AG04450 (cell line): Measurements from ENCODE around the gene PRR33. TPM values are rescaled to one million over a fixed set of nuclear protein-coding genes. Genes with fewer than 3 reads are reported as not detected.

Experiments
- CTCF ChIA-PET: fragments of 300-600, 350-600 bp; formaldehyde crosslinking; extraction: SDS; loops from one replicate; lab custom pipeline; 2022; ENCODE audit warnings: antibody characterized with exemption, inconsistent platforms; lab: Charles Lee
- POLR2A ChIA-PET: fragments of 350-600 bp; formaldehyde crosslinking; extraction: SDS; loops from one replicate; lab custom pipeline; 2021; ENCODE audit warnings: antibody characterized with exemption, inconsistent platforms; lab: Yijun Ruan, JAX
- DNase-seq: peaks from one replicate; pipeline ENCODE4 v3.0.0-alpha.2; 2011; ENCODE audit warnings: low read depth, low spot score
- H3K27ac ChIP-seq: one replicate; pipeline ENCODE4 v1.5.1; 2012; ENCODE audit warnings: low read depth, low read length, control low read depth
- H3K27me3 ChIP-seq: one replicate; pipeline ENCODE4 v1.6.0; 2012; ENCODE audit warnings: low read length; ENCODE audit not compliant: control insufficient read depth, insufficient read depth
- H3K4me3 ChIP-seq: 2 replicates; pipeline ENCODE4 v1.5.1; 2011; ENCODE audit warnings: mild to moderate bottlenecking, low read depth, low read length, control low read depth
- H3K9me3 ChIP-seq: 2 replicates; pipeline ENCODE4 v1.5.1; 2012; ENCODE audit warnings: low read length; ENCODE audit not compliant: control insufficient read depth, insufficient read depth
- CTCF ChIP-seq: IDR thresholded peaks from 2 replicates; pipeline ENCODE4 v1.5.1; 2011; ENCODE audit warnings: low read depth, low read length, control low read depth, inconsistent platforms
- polyA plus RNA-seq: library from polyadenylated mRNA; depleted of rRNA; stranded (reverse); fragments of >200 nt; gene quantifications from 2 replicates; pipeline ENCODE4 v1.2.3, GENCODE V29; 2011

PRR33 gene
- polyA plus RNA-seq, 1 experiment, result not detected

GRCh38 chr11:1918436-1919315 is 27.0 kb upstream of the PRR33 start:
- no peak overlapping the region for H3K4me3 ChIP-seq
- H3K9me3 ChIP-seq, result no peaks in the 10 kb centered on the region; the same call in 1 of the 2 replicates
- CTCF ChIA-PET, result interaction anchor here (1.3 kb wide), 1 partner anchor 36 kb away, joined by 5 read pairs; no protein-coding TSS in a partner anchor
- no peak overlapping the region for H3K27ac ChIP-seq
- peaks cover 19% of the 10 kb centered on the region for H3K27me3 ChIP-seq
- POLR2A ChIA-PET, result no interaction called here
- no peak for TF ChIP-seq CTCF
- DNase-seq, result no peak

DNA sequence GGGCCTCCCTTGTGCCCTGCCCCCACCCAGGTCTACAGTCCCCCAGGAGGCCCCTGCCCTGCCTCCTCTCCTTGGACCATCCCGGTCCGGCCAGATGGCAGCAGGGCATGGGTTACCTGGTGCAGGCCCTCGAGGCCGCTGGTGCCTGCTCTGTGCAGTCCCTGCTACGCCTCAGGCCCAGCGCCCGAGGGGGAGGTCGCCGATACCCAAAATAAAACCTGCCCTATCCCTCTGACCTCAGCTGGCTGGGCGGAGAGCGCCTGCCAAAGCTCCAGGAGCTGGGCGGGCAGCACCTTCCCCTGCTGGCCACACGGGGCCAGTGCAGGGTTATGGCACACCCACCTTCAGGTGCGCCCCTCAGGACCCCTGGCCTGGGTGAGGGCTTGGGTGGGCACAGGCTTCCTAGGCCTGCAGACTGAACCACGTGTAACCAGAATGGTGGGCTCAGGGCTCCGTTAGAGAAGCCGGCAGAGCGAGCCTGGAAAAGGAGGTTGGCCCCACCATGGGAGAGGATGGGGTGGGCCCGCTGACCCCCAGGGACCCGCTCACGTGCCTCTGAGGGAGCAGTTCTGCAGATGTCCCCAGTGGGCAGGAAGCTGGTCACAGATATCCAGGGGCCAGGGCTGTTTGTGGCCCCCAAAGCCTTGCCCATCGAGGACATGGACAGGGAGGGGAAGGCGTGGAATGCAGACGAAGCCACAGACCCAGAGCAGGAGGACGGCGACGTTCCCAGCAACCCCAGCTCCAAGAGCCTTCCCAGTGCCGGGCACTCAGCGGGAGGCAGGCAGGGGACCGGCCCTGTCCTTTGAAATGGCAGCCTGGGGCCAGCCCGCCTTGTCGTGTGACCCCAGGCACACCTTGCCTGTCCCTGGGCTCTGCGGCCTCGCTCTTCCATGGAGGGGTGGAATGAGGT is 26.1 kb upstream of the PRR33 start:
- DNase-seq, result no peak
- no peak overlapping the region for H3K27ac ChIP-seq

DNA sequence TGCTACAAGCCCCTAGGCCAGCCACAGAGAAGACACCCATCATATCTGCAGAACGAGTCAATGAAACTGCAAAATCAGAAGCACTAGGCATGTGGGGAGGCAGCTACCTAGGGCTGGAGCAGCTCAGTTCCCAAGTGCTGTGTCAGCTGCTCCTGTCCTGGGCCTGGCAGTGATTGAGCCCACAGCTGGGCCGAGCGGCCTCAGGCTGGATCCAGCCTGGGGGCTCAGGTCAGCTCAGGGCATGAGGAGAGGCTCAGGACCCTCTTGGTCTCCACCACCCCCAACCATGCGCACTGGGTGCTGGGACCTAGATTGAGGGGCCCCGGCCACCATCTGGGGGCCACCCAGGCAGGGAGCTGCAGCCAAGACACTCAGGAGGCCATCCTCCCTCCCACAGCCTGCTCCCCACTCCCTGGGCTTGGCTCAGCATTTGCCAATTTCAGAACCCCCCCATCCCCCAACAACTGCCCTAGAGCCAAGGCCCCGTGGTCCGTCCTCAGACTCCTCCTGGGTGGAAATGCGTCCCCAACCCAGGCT is 25.4 kb upstream of the PRR33 start:
- Histone ChIP-seq H3K9me3 (no peaks in the 10 kb centered on the region; the same call in 1 of the 2 replicates), H3K4me3 (no peak overlapping the region), H3K27ac (no peak overlapping the region), H3K27me3 (peaks cover 14% of the 10 kb centered on the region)
- DNase-seq, result no peak
- no peak for TF ChIP-seq CTCF
- ChIA-PET POLR2A (no interaction called here), CTCF (interaction anchor here (0.6 kb wide), 1 partner anchor 25 kb away, joined by 4 read pairs; no protein-coding TSS in a partner anchor)

More for the DNA sequence above, 26.1 kb upstream of the PRR33 start:
- Histone ChIP-seq H3K27me3 (peaks cover 17% of the 10 kb centered on the region), H3K4me3 (no peak overlapping the region), H3K9me3 (no peaks in the 10 kb centered on the region; the same call in 1 of the 2 replicates)
- ChIA-PET POLR2A (no interaction called here), CTCF (no interaction called here)
- TF ChIP-seq CTCF, result peak; percentile 20; the same call in 1 of the 2 replicates

- no peaks in the 10 kb centered on the region; the same call in 1 of the 2 replicates for H3K9me3 ChIP-seq
- TF ChIP-seq CTCF, result no peak
- H3K27me3 ChIP-seq, result peaks cover 9% of the 10 kb centered on the region
- ChIA-PET CTCF (interaction anchor here (0.6 kb wide), 1 partner anchor 24 kb away, joined by 4 read pairs; no protein-coding TSS in a partner anchor), POLR2A (no interaction called here)
- no peak for DNase-seq
- no peak overlapping the region for H3K4me3 ChIP-seq
- H3K27ac ChIP-seq, result no peak overlapping the region
These were observed 24.7 kb upstream of the PRR33 start for GRCh38 chr11:1916132-1916985.
